IMR-90 (cell line): ENCODE data around the gene SLC39A3. TPM values are rescaled to one million over a fixed set of nuclear protein-coding genes. Genes with fewer than 3 reads are reported as not detected.

Experiments
- BHLHE40 ChIP-seq: fragments of 150-350 bp; IDR thresholded peaks from 2 replicates; pipeline ENCODE4 v1.6.1; 2016; ENCODE audit warnings: mild to moderate bottlenecking, low read depth, low read length
- MAFK ChIP-seq: IDR thresholded peaks from 2 replicates; pipeline ENCODE4 v1.6.1; 2012; ENCODE audit warnings: low read depth, low read length, improper control_type of control experiment
- MAZ ChIP-seq: IDR thresholded peaks from 2 replicates; pipeline ENCODE4 v1.6.1; 2012; ENCODE audit warnings: low read depth, mild to moderate bottlenecking, low read length, improper control_type of control experiment, moderate library complexity, borderline replicate concordance
- MXI1 ChIP-seq: IDR thresholded peaks from 2 replicates; pipeline ENCODE4 v1.6.1; 2012; ENCODE audit warnings: low read depth, mild to moderate bottlenecking, low read length, moderate library complexity, borderline replicate concordance
- RFX5 ChIP-seq: IDR thresholded peaks from 2 replicates; pipeline ENCODE4 v1.8.0; 2012; ENCODE audit warnings: low read depth, mild to moderate bottlenecking, low read length, moderate library complexity
- SMC3 ChIP-seq: fragments of 150-350 bp; IDR thresholded peaks from 2 replicates; pipeline ENCODE4 v1.6.1; 2016; ENCODE audit warnings: low read depth, mild to moderate bottlenecking, antibody characterized with exemption, low read length, moderate library complexity
- USF2 ChIP-seq: fragments of 150-350 bp; IDR thresholded peaks from 2 replicates; pipeline ENCODE4 v1.6.1; 2017; ENCODE audit warnings: mild to moderate bottlenecking, antibody characterized with exemption, low read length, low read depth
- polyA plus RNA-seq, 3 experiments: library from polyadenylated mRNA; depleted of rRNA; stranded (reverse); fragments of >200 nt; gene quantifications; 2 replicates each; pipeline ENCODE4 v1.2.3, GENCODE V29; 2012; ENCODE audit warnings: low replicate concordance in 1 of 3
- total RNA-seq: library from RNA; depleted of rRNA; stranded (reverse); fragments of >200 nt; gene quantifications from 2 replicates; pipeline ENCODE4 v1.2.3, GENCODE V29; 2012

The SLC39A3 gene
- total and polyA plus RNA-seq, 2 of the 4 experiments (the other 2 are of a cell fraction): 12.4 to 38.2 TPM

GRCh38 chr19:2739602-2740313 lies at the start of gene SLC39A3 (continued):
- no peak for TF ChIP-seq USF2
- 0 out of 2 replicates have a peak, but pooled peaks have one; percentile 12 for TF ChIP-seq BHLHE40
- TF ChIP-seq MAFK: no peak
- TF ChIP-seq MAZ: peak; percentile 83
- no peak for TF ChIP-seq RFX5
- peak; percentile 32; the same call in 1 of the 2 replicates for TF ChIP-seq SMC3
- peak; percentile 76 for TF ChIP-seq MXI1
